B cell (primary cell): ENCODE measurements around the gene DCAF15. TPM values are rescaled to one million over a fixed set of nuclear protein-coding genes. Genes with fewer than 3 reads are reported as not detected.

Experiments
- ATAC-seq: fragments of 200-7000 bp; cut with Tn5 transposase; one replicate; pipeline ENCODE4 v1.10.0; 2021; ENCODE audit warnings: low read depth, mild to moderate bottlenecking, moderate number of reproducible peaks, moderate library complexity
- CTCF ChIA-PET: fragments of 350-600 bp; sonication (Branson Sonifier 250); formaldehyde crosslinking; loops from one replicate; lab custom pipeline; 2021; ENCODE audit warnings: antibody characterized with exemption, inconsistent platforms; lab: Charles Lee
- POLR2A ChIA-PET: fragments of 350-600 bp; sonication (Branson Sonifier 250); formaldehyde crosslinking; loops from one replicate; lab custom pipeline; 2021; ENCODE audit warnings: antibody characterized with exemption; lab: Charles Lee
- DNase-seq: peaks from one replicate; pipeline ENCODE4 v3.0.0; 2013
- H2AFZ ChIP-seq: 2 replicates; pipeline ENCODE4 v1.6.1; 2012; ENCODE audit warnings: mild to moderate bottlenecking, low read depth, low read length; ENCODE audit not compliant: insufficient read depth, poor library complexity, severe bottlenecking
- H3K27ac ChIP-seq, 2 donors: 1 replicate in 1 of 2; 2 replicates in 1 of 2; pipeline ENCODE4 v1.5.1; 2012 to 2013; ENCODE audit warnings: low read length in 2 of 2, mild to moderate bottlenecking in 2 of 2, moderate library complexity in 1 of 2
- H3K27me3 ChIP-seq, 4 experiments: fragments of 200-600 bp in 1 of 4; sonication (generic) in 1 of 4; replicated peaks in 1 of 4; 1 replicate in 2 of 4; 2 replicates in 2 of 4; pipeline versions ENCODE4 v1.6.1 to v1.7.0; 2013 to 2016; ENCODE audit warnings: low read length in 3 of 4, mild to moderate bottlenecking in 2 of 4, mixed read lengths in 1 of 4, moderate library complexity in 1 of 4; ENCODE audit not compliant: insufficient read depth in 4 of 4, control insufficient read depth in 3 of 4; ENCODE audit errors: control extremely low read depth in 1 of 4
- H3K36me3 ChIP-seq, 2 experiments: replicated peaks in 1 of 2; 1 replicate in 1 of 2; 2 replicates in 1 of 2; pipeline versions ENCODE4 v1.6.1 to v1.7.1; 2013; ENCODE audit warnings: low read length in 1 of 2; ENCODE audit not compliant: insufficient read depth in 2 of 2, control insufficient read depth in 1 of 2; ENCODE audit errors: control extremely low read depth in 1 of 2, extremely low read depth in 1 of 2
- H3K4me1 ChIP-seq, 2 donors: fragments of 200-600 bp in 1 of 2; sonication (generic) in 1 of 2; 1 replicate in 1 of 2; 2 replicates in 1 of 2; pipeline versions ENCODE4 v1.5.1 to v1.6.1; 2013 to 2017; ENCODE audit warnings: low read length in 2 of 2; ENCODE audit not compliant: control insufficient read depth in 2 of 2, insufficient read depth in 2 of 2
- H3K4me2 ChIP-seq: replicated peaks from 2 replicates; pipeline ENCODE3; 2012; ENCODE audit warnings: mild to moderate bottlenecking, low read depth, low read length; ENCODE audit not compliant: poor library complexity, severe bottlenecking
- H3K4me3 ChIP-seq, 5 experiments: fragments of 200-600 bp in 1 of 5; sonication (generic) in 1 of 5; 1 replicate in 3 of 5; 2 replicates in 2 of 5; pipeline versions ENCODE4 v1.5.1 to v1.7.0; 2011 to 2016; ENCODE audit warnings: low read length in 4 of 5, mild to moderate bottlenecking in 4 of 5, low read depth in 2 of 5, control low read depth in 1 of 5, moderate library complexity in 1 of 5; ENCODE audit not compliant: insufficient read depth in 1 of 5; ENCODE audit errors: control extremely low read depth in 1 of 5, extremely low read depth in 1 of 5
- H3K79me2 ChIP-seq: fragments of 200-600 bp; sonication (generic); one replicate; pipeline ENCODE4 v1.6.0; 2016; ENCODE audit warnings: low read length; ENCODE audit not compliant: control insufficient read depth, insufficient read depth
- H3K9ac ChIP-seq: fragments of 200-600 bp; sonication (generic); 2 replicates; pipeline ENCODE4 v1.6.1; 2017; ENCODE audit warnings: mild to moderate bottlenecking, low read length, moderate library complexity
- H3K9me3 ChIP-seq, 3 donors: one replicate each; pipeline versions ENCODE4 v1.6.1 to v1.7.1; 2013; ENCODE audit warnings: low read length in 2 of 3; ENCODE audit not compliant: control insufficient read depth in 2 of 3, insufficient read depth in 1 of 3; ENCODE audit errors: control extremely low read depth in 1 of 3
- H4K20me1 ChIP-seq: 2 replicates; pipeline ENCODE4 v1.6.0; 2012; ENCODE audit warnings: mild to moderate bottlenecking, low read length; ENCODE audit not compliant: insufficient read depth, control insufficient read depth, poor library complexity, severe bottlenecking
- H3K27ac Mint-ChIP-seq: one replicate; pipeline ENCODE4 v1.8.0; 2021; ENCODE audit warnings: mixed read lengths
- H3K27me3 Mint-ChIP-seq: one replicate; pipeline ENCODE4 v1.8.0; 2021; ENCODE audit warnings: mixed read lengths
- H3K4me1 Mint-ChIP-seq: one replicate; pipeline ENCODE4 v1.8.0; 2021; ENCODE audit warnings: mixed read lengths
- H3K4me3 Mint-ChIP-seq: one replicate; pipeline ENCODE4 v1.8.0; 2021; ENCODE audit warnings: mixed read lengths
- H3K9me3 Mint-ChIP-seq: one replicate; pipeline ENCODE4 v1.8.0; 2022; ENCODE audit warnings: mixed read lengths; ENCODE audit not compliant: insufficient read depth
- EZH2 ChIP-seq: IDR thresholded peaks from 2 replicates; pipeline ENCODE4 v1.6.1; 2012; ENCODE audit warnings: borderline replicate concordance, low read depth, mild to moderate bottlenecking, moderate library complexity, low read length; ENCODE audit not compliant: insufficient read depth, poor library complexity, severe bottlenecking
- WGBS: methylation state at CpG from one replicate; pipeline ENCODE4 v1.1.5; 2013; ENCODE audit warnings: missing lambda C conversion rate; ENCODE audit not compliant: insufficient coverage; 5-methylcytosine and 5-hydroxymethylcytosine counted together
- intact Hi-C: fragments of 100-400 bp; cut with micrococcal nuclease; formaldehyde crosslinking; loops from one replicate; pipeline ENCODE4 v1.10.0; 2022
- polyA plus RNA-seq: library from polyadenylated mRNA; depleted of rRNA; stranded (reverse); fragments of >200 nt; gene quantifications from 2 replicates; pipeline ENCODE4 v1.2.3, GENCODE V29; 2012
- total RNA-seq, 2 donors: library from RNA; stranded (reverse); fragments of 120-200 nt in 1 of 2; gene quantifications; 1 replicate in 1 of 2; 2 replicates in 1 of 2; pipeline versions ENCODE4 v1.2.3 to v1.2.4, GENCODE V29; 2013 to 2022
- TF ChIP-seq, protein P1 (sequence below): fragments of 200-600 bp; IDR thresholded peaks from one replicate; pipeline ENCODE4 v1.8.0; 2022; ENCODE audit warnings: antibody characterized with exemption, mild to moderate bottlenecking

The DCAF15 gene
- total and polyA plus RNA-seq, 2 donors (not counting 1 experiment from before 2014, with no cell fraction given) = 116 to 157 TPM

DNA sequence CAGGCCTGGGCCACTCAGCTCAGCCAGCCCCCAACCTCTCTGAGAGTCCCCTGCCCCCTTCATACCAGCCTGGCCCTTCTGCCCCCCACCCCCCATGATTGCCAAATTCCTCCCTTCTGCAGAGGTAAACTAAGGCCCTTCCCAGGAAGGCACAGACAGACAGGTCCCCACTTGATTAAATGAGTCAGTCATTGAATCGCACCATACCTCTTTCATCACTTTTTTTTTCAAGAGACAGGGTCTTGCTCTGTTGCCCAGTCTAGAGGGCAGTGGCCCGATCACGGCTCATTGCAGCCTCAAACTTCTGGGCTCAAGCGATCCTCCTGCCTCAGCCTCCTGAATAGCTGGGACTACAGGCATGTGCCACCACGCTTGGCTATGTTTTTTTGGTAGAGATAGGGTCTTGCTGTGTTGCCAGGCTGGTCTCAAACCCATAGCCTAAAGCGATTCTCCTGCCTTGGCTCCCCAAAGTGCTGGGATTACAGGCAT, 20.1 kb upstream of the DCAF15 start:
- TF ChIP-seq, protein P1, sequence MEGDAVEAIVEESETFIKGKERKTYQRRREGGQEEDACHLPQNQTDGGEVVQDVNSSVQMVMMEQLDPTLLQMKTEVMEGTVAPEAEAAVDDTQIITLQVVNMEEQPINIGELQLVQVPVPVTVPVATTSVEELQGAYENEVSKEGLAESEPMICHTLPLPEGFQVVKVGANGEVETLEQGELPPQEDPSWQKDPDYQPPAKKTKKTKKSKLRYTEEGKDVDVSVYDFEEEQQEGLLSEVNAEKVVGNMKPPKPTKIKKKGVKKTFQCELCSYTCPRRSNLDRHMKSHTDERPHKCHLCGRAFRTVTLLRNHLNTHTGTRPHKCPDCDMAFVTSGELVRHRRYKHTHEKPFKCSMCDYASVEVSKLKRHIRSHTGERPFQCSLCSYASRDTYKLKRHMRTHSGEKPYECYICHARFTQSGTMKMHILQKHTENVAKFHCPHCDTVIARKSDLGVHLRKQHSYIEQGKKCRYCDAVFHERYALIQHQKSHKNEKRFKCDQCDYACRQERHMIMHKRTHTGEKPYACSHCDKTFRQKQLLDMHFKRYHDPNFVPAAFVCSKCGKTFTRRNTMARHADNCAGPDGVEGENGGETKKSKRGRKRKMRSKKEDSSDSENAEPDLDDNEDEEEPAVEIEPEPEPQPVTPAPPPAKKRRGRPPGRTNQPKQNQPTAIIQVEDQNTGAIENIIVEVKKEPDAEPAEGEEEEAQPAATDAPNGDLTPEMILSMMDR = no peak
- TF ChIP-seq EZH2 = no peak
- peaks cover 0 to 5% (median 0%) of the 10 kb centered on the region in 4 experiments for H3K27me3 ChIP-seq
- Mint-ChIP-seq H3K9me3 (no peaks in the 10 kb centered on the region), H3K27ac (no peak overlapping the region), H3K4me3 (no peak overlapping the region), H3K27me3 (peaks cover 9% of the 10 kb centered on the region), H3K4me1 (peaks cover 10% of the 10 kb centered on the region)
- no peaks in the 10 kb centered on the region for H3K79me2 ChIP-seq
- 94% methylated on average over 5 of the region's 6 CpGs for WGBS
- intact Hi-C loops = no loop called here
- no peak overlapping the region for H3K27ac ChIP-seq
- H3K36me3 ChIP-seq = peaks cover 2 to 3% of the 10 kb centered on the region in 2 experiments
- POLR2A ChIA-PET = no interaction called here
- no peak overlapping the region for H3K9ac ChIP-seq
- H3K4me3 ChIP-seq = no peak overlapping the region
- no peaks in the 10 kb centered on the region for H3K4me1 ChIP-seq
- ATAC-seq = no peak
- no peak overlapping the region for H2AFZ ChIP-seq
- no peak overlapping the region for H3K4me2 ChIP-seq
- no peaks in the 10 kb centered on the region for H3K9me3 ChIP-seq
- no peaks in the 10 kb centered on the region for H4K20me1 ChIP-seq
- CTCF ChIA-PET = interaction anchor here (0.6 to 2.2 kb wide), 3 partner anchors 110 to 338 kb away, joined by 3 to 13 read pairs (median 5); no protein-coding TSS in a partner anchor
- no peak for DNase-seq

DNA sequence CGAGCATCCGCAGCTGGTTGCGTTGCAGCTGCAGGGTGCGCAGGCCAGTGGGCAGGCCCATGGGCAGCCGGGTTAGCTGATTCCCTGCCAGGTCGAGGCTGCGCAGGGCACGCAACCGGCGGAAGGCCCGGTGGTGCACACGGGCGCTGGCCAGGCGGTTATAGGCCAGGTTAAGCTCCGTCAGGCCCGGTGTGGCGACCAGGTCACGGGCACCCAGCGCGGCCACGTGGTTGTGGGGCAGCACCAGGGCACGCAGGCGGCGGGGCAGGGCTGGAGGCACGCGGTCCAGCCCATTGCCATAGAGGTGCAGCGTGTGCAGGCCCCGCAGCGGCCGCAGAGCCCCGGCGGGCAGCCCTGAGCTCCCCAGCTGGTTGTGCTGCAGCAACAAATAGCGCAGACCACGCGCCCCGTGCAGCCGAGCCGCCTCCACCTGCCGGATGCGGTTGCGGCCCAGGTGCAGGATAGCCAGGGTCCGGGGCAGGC, 19.4 kb upstream of the DCAF15 start:
- Histone ChIP-seq H3K4me1 (peaks cover 0 to 4% of the 10 kb centered on the region in 2 donors), H2AFZ (no peak overlapping the region), H3K4me3 (no peak overlapping the region), H3K4me2 (no peak overlapping the region), H3K27ac (no peak overlapping the region), H3K27me3 (peaks cover 0 to 13% (median 5%) of the 10 kb centered on the region in 4 experiments), H3K9me3 (no peaks in the 10 kb centered on the region), H3K36me3 (peaks cover 0 to 2% of the 10 kb centered on the region in 2 experiments), H4K20me1 (no peaks in the 10 kb centered on the region), H3K9ac (no peak overlapping the region), H3K79me2 (no peaks in the 10 kb centered on the region)
- TF ChIP-seq, protein P1 = no peak
- TF ChIP-seq EZH2 = no peak
- H3K4me3 Mint-ChIP-seq = no peak overlapping the region
- intact Hi-C loops = no loop called here
- POLR2A ChIA-PET = no interaction called here
- no peak for ATAC-seq
- H3K27ac Mint-ChIP-seq = no peak overlapping the region
- CTCF ChIA-PET = interaction anchor here (1.3 to 2.2 kb wide), 4 partner anchors 67 to 149 kb away, joined by 3 to 13 read pairs (median 4); no protein-coding TSS in a partner anchor
- H3K9me3 Mint-ChIP-seq = no peaks in the 10 kb centered on the region
- peaks cover 13% of the 10 kb centered on the region for H3K27me3 Mint-ChIP-seq
- 94% methylated on average over 42 of the region's 42 CpGs for WGBS
- DNase-seq = no peak
- H3K4me1 Mint-ChIP-seq = peaks cover 10% of the 10 kb centered on the region
